GM12891 (cell line): Measurements from ENCODE around the gene SENP8.

Experiments
- POLR2A ChIP-seq: IDR thresholded peaks from 2 replicates; pipeline ENCODE4 v1.6.1; 2011; ENCODE audit warnings: low read depth, low read length, control low read depth
- POLR2AphosphoS5 ChIP-seq: IDR thresholded peaks from 2 replicates; pipeline ENCODE4 v1.6.1; 2011; ENCODE audit warnings: low read depth, low read length, control low read depth
- POU2F2 ChIP-seq: IDR thresholded peaks from 2 replicates; pipeline ENCODE4 v1.6.1; 2011; ENCODE audit warnings: low read depth, mild to moderate bottlenecking, control low read depth, low read length, moderate library complexity
- SPI1 ChIP-seq: IDR thresholded peaks from 2 replicates; pipeline ENCODE4 v1.6.1; 2011; ENCODE audit warnings: low read depth, low read length, control low read depth
- TAF1 ChIP-seq: IDR thresholded peaks from 2 replicates; pipeline ENCODE4 v1.6.1; 2011; ENCODE audit warnings: low read depth, low read length, control low read depth

- TF ChIP-seq POLR2AphosphoS5 (no peak), POLR2A (no peak), TAF1 (no peak), POU2F2 (no peak), SPI1 (no peak)
These were observed 60.9 kb downstream of the SENP8 start for GRCh38 chr15:72178976-72179585.
